ENCODE measurements around the gene ARID3B. TPM values are rescaled to one million over a fixed set of nuclear protein-coding genes. Genes with fewer than 3 reads are reported as not detected.
A peak's percentile ranks its signal among the peaks of the same experiment; 100 is the strongest.
"Not testable (repeated sequence)": the region's sequence is repeated elsewhere in the genome, so short reads cannot be mapped to it uniquely, and the experiment has no call there.

Gene ARID3B
- total RNA-seq, 1 experiment from 2014 or later: 101 TPM

GRCh38 chr15:74537736-74538135 is 3.3 kb upstream of the ARID3B start:
- TF ChIP-seq, protein P1, sequence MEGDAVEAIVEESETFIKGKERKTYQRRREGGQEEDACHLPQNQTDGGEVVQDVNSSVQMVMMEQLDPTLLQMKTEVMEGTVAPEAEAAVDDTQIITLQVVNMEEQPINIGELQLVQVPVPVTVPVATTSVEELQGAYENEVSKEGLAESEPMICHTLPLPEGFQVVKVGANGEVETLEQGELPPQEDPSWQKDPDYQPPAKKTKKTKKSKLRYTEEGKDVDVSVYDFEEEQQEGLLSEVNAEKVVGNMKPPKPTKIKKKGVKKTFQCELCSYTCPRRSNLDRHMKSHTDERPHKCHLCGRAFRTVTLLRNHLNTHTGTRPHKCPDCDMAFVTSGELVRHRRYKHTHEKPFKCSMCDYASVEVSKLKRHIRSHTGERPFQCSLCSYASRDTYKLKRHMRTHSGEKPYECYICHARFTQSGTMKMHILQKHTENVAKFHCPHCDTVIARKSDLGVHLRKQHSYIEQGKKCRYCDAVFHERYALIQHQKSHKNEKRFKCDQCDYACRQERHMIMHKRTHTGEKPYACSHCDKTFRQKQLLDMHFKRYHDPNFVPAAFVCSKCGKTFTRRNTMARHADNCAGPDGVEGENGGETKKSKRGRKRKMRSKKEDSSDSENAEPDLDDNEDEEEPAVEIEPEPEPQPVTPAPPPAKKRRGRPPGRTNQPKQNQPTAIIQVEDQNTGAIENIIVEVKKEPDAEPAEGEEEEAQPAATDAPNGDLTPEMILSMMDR (conservative IDR thresholded peaks at IDR 0.05): no peak
- no peak overlapping the region for H3K4me2 ChIP-seq (ENCODE audit: insufficient read depth, insufficient read length, low read length)
- H3K23ac ChIP-seq (ENCODE audit: insufficient read length, low read depth, low read length): no peak overlapping the region
- H2BK5ac ChIP-seq (ENCODE audit: insufficient read length, low read length): no peak overlapping the region
- H3K56ac ChIP-seq (ENCODE audit: insufficient read length, low read depth, low read length): no peak overlapping the region
- H2AK5ac ChIP-seq (ENCODE audit: insufficient read length, low read length): no peak overlapping the region
- H3K27me3 ChIP-seq (ENCODE audit: insufficient read depth, low read length): no peaks in the 10 kb centered on the region
- H3K4me1 Mint-ChIP-seq: peaks cover 21 to 31% of the 10 kb centered on the region in 2 experiments
- H2BK12ac ChIP-seq (ENCODE audit: insufficient read length, low read depth, low read length): no peak overlapping the region
- H4K20me1 ChIP-seq (ENCODE audit: control insufficient read depth, insufficient read depth, insufficient read length): no peaks in the 10 kb centered on the region
- WGBS (ENCODE audit: extremely low coverage, insufficient read length, low lambda C conversion rate): no CpG with 5 or more reads among the region's 1 CpG
- no peak overlapping the region for H3K4me3 Mint-ChIP-seq
- DNase-seq: no peak
- H3K18ac ChIP-seq (ENCODE audit: insufficient read length, low read depth, low read length): no peak overlapping the region
- no peak overlapping the region for H4K5ac ChIP-seq (ENCODE audit: insufficient read length, low read depth, low read length)
- no peak overlapping the region for H3K4ac ChIP-seq (ENCODE audit: low read depth, low read length)
- H2BK120ac ChIP-seq (ENCODE audit: low read depth, low read length, poor library complexity, severe bottlenecking): no peak overlapping the region
- H2BK15ac ChIP-seq (ENCODE audit: low read depth, low read length): no peak overlapping the region
- H3K27ac Mint-ChIP-seq: peak overlapping the region in 2 of 3 experiments; percentile 19 to 21; a peak in 3 of 7 replicates
- no peak overlapping the region for H2AFZ ChIP-seq (ENCODE audit: low read length)
- peaks cover 12% of the 10 kb centered on the region; the same call in 1 of the 2 replicates for H3K79me2 ChIP-seq (ENCODE audit: insufficient read depth, low read length)
- no peak overlapping the region for H3T11ph ChIP-seq (ENCODE audit: low read length)
- H3K27me3 Mint-ChIP-seq (ENCODE audit: low read depth): no peaks in the 10 kb centered on the region
- peaks cover 3 to 4% (median 3%) of the 10 kb centered on the region in 3 experiments; a peak in 4 of 7 replicates for H3K36me3 Mint-ChIP-seq (ENCODE audit: insufficient read depth in 1 of 3, low read depth in 3 of 3)
- H3K23me2 ChIP-seq (ENCODE audit: insufficient read length, low read depth, low read length, poor library complexity, severe bottlenecking): peaks cover 17% of the 10 kb centered on the region
- peaks cover 2% of the 10 kb centered on the region; the same call in 1 of the 2 replicates for H3K4me1 ChIP-seq (ENCODE audit: insufficient read depth, low read length)
- H4K8ac ChIP-seq (replicated peaks; ENCODE audit: insufficient read length, low read depth, low read length): no peak overlapping the region
- H3K9me3 ChIP-seq (ENCODE audit: control insufficient read depth, low read depth, low read length): no peaks in the 10 kb centered on the region
- peaks cover 4% of the 10 kb centered on the region for H3K79me1 ChIP-seq (ENCODE audit: insufficient read depth, low read depth, low read length, poor library complexity, severe bottlenecking)
- H4K91ac ChIP-seq (ENCODE audit: insufficient read length, low read depth, low read length): no peak overlapping the region
- no peak overlapping the region for H3K14ac ChIP-seq (ENCODE audit: insufficient read depth, low read length)
- no peak overlapping the region for H3K9ac ChIP-seq (ENCODE audit: extremely low read depth, insufficient read length, low read length)
- H3K9me3 Mint-ChIP-seq: no peaks in the 10 kb centered on the region
- no peak overlapping the region for H2BK20ac ChIP-seq (ENCODE audit: low read depth, low read length, poor library complexity, severe bottlenecking)
- H3K27ac ChIP-seq (ENCODE audit: insufficient read length, low read depth, low read length): no peak overlapping the region

DNA sequence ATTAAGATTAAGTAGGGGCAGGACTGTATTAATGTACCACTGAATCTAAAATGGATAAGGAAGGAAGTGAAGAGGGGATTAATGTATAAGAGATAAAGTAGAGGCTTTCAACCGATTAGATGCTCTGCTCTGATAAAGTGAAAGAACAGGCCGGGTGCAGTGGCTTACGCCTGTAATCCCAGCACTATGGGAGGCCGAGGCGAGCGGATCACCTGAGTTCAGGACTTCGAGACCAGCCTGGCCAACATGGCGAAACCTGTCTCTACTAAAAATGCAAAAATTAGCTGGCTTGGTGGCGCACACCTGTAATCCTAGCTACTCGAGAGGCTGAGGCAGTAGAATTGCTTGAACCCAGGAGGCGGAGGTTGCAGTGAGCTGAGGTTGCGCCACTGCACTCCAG is 1.5 kb upstream of the ARID3B start:
- peaks cover 17% of the 10 kb centered on the region for H3K23me2 ChIP-seq (ENCODE audit: insufficient read length, low read depth, low read length, poor library complexity, severe bottlenecking)
- H4K20me1 ChIP-seq (ENCODE audit: control insufficient read depth, insufficient read depth, insufficient read length); H3K56ac ChIP-seq (ENCODE audit: insufficient read length, low read depth, low read length); H2AFZ ChIP-seq (ENCODE audit: low read length); H4K91ac ChIP-seq (ENCODE audit: insufficient read length, low read depth, low read length); H3T11ph ChIP-seq (ENCODE audit: low read length); H3K23ac ChIP-seq (ENCODE audit: insufficient read length, low read depth, low read length); H2BK20ac ChIP-seq (ENCODE audit: low read depth, low read length, poor library complexity, severe bottlenecking); H4K5ac ChIP-seq (ENCODE audit: insufficient read length, low read depth, low read length); H3K9me3 ChIP-seq (ENCODE audit: control insufficient read depth, low read depth, low read length); H3K4me1 ChIP-seq (ENCODE audit: insufficient read depth, low read length); H3K4ac ChIP-seq (ENCODE audit: low read depth, low read length); H2BK120ac ChIP-seq (ENCODE audit: low read depth, low read length, poor library complexity, severe bottlenecking); H3K27me3 Mint-ChIP-seq (ENCODE audit: low read depth); H3K14ac ChIP-seq (ENCODE audit: insufficient read depth, low read length); H3K27ac ChIP-seq (ENCODE audit: insufficient read length, low read depth, low read length); H2BK5ac ChIP-seq (ENCODE audit: insufficient read length, low read length); DNase-seq; H3K79me1 ChIP-seq (ENCODE audit: insufficient read depth, low read depth, low read length, poor library complexity, severe bottlenecking); H2AK5ac ChIP-seq (ENCODE audit: insufficient read length, low read length); H3K27me3 ChIP-seq (ENCODE audit: insufficient read depth, low read length); H3K9me3 Mint-ChIP-seq; H3K9ac ChIP-seq (ENCODE audit: extremely low read depth, insufficient read length, low read length); H3K18ac ChIP-seq (ENCODE audit: insufficient read length, low read depth, low read length); H4K8ac ChIP-seq (replicated peaks; ENCODE audit: insufficient read length, low read depth, low read length); H2BK15ac ChIP-seq (ENCODE audit: low read depth, low read length); H2BK12ac ChIP-seq (ENCODE audit: insufficient read length, low read depth, low read length): not testable (repeated sequence)
- Mint-ChIP-seq H3K27ac (peak overlapping the region in 1 of 3 experiments; percentile 38; a peak in 2 of 7 replicates), H3K4me1 (peaks cover 32 to 41% of the 10 kb centered on the region in 2 experiments), H3K36me3 (ENCODE audit: insufficient read depth in 1 of 3, low read depth in 3 of 3) (peaks cover 5 to 13% (median 9%) of the 10 kb centered on the region in 3 experiments), H3K4me3 (peak overlapping the region; percentile 94 to 96)
- WGBS (ENCODE audit: extremely low coverage, insufficient read length, low lambda C conversion rate): no CpG with 5 or more reads among the region's 12 CpGs
- peak overlapping the region; percentile 82 for H3K4me2 ChIP-seq (ENCODE audit: insufficient read depth, insufficient read length, low read length)
- H3K79me2 ChIP-seq (ENCODE audit: insufficient read depth, low read length): peaks cover 24% of the 10 kb centered on the region; the same call in 1 of the 2 replicates
